ENCODE data around the gene TPO.

GRCh38 chr2:1440581-1440980, 27.3 kb downstream of the TPO start:
- TF ChIP-seq CTCF (IDR thresholded peaks at IDR 0.05) (no peak), ZFX (IDR thresholded peaks at IDR 0.05; ENCODE audit: borderline replicate concordance) (no peak)

Data from 22Rv1 (cell line).